ENCODE data around the gene STX12. TPM values are rescaled to one million over a fixed set of nuclear protein-coding genes. Genes with fewer than 3 reads are reported as not detected.
A peak's percentile ranks its signal among the peaks of the same experiment; 100 is the strongest.

The STX12 gene
- total RNA-seq, 1 donor from 2014 or later = 26.8 TPM

DNA sequence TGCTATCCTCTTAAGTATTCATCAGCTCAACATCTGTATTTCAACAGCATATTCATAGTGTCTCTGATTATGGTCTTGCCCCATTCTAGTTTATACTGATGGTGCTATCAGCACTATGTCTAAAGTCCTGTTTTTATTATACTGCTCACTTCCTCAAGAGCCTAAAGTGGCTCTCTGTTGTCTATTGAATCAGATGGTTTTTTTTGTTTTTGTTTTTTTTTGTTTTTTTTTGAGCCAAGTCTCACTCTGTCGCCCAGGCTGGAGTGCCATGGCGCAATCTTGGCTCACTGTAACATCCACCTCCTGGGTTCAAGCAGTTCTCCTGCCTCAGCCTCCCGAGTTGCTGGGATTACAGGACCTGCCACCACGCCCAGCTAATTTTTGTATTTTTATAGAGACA is 6.1 kb downstream of the STX12 start:
- Mint-ChIP-seq H3K4me1 (peaks cover 1% of the 10 kb centered on the region), H3K9me3 (no peaks in the 10 kb centered on the region), H3K4me3 (no peak overlapping the region), H3K27ac (no peak overlapping the region), H3K27me3 (ENCODE audit: low read depth) (no peaks in the 10 kb centered on the region), H3K36me3 (no peaks in the 10 kb centered on the region)
- TF ChIP-seq, protein P1, sequence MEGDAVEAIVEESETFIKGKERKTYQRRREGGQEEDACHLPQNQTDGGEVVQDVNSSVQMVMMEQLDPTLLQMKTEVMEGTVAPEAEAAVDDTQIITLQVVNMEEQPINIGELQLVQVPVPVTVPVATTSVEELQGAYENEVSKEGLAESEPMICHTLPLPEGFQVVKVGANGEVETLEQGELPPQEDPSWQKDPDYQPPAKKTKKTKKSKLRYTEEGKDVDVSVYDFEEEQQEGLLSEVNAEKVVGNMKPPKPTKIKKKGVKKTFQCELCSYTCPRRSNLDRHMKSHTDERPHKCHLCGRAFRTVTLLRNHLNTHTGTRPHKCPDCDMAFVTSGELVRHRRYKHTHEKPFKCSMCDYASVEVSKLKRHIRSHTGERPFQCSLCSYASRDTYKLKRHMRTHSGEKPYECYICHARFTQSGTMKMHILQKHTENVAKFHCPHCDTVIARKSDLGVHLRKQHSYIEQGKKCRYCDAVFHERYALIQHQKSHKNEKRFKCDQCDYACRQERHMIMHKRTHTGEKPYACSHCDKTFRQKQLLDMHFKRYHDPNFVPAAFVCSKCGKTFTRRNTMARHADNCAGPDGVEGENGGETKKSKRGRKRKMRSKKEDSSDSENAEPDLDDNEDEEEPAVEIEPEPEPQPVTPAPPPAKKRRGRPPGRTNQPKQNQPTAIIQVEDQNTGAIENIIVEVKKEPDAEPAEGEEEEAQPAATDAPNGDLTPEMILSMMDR (IDR thresholded peaks at IDR 0.05; ENCODE audit: unreplicated experiment) = no peak
- no peak for DNase-seq (ENCODE audit: low spot score in 2 of 2, unreplicated experiment in 2 of 2)

DNA sequence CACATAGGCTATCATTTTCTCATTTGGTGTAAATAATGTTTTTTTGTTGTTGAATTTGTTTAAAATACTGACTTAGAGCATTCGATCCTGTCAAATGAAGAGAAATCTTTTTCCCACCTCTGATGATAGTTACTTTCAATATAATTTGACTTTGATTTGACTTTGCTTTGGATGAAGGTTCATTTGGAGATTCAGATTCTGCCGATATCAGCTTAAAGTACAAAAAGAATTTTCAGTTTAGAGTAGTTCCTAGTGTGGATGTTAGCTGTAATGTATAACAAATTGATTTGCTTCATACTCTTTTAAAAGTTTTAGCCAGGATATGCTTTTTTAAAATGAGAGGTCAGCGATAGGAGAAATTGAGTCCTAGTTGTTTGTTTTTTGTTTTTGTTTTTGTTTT is 9.9 kb downstream of the STX12 start:
- H3K27ac Mint-ChIP-seq = peak overlapping the region; percentile 17
- H3K4me1 Mint-ChIP-seq = peaks cover 12% of the 10 kb centered on the region
- TF ChIP-seq, protein P1 (IDR thresholded peaks at IDR 0.05; ENCODE audit: unreplicated experiment) = no peak
- H3K9me3 Mint-ChIP-seq = no peaks in the 10 kb centered on the region
- H3K4me3 Mint-ChIP-seq = no peak overlapping the region
- H3K36me3 Mint-ChIP-seq = no peaks in the 10 kb centered on the region
- no peaks in the 10 kb centered on the region for H3K27me3 Mint-ChIP-seq (ENCODE audit: low read depth)
- no peak for DNase-seq (ENCODE audit: low spot score in 2 of 2, unreplicated experiment in 2 of 2)

DNA sequence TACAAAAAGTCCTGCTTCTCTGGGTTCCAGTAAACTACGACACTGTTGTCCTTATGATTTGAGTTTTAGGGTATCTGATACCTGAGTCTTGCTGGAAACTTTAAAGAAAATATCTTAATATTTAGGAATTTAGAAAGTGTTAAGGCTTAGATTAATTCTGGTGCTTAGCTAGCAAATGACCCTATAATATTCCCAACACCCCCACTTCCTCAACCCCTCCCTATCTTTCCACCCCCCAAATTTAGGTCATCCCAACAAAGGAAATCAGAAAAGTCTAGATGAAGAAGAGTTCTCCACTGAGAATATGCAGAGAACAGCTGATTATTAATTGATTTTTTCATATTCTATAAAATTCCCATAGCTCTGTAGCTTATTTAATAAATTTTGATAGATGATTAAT is 11.7 kb downstream of the STX12 start:
- Mint-ChIP-seq H3K27ac (no peak overlapping the region), H3K36me3 (peaks cover under 1% of the 10 kb centered on the region), H3K4me1 (peaks cover 12% of the 10 kb centered on the region), H3K27me3 (ENCODE audit: low read depth) (no peaks in the 10 kb centered on the region), H3K9me3 (no peaks in the 10 kb centered on the region), H3K4me3 (no peak overlapping the region)
- TF ChIP-seq, protein P1 (IDR thresholded peaks at IDR 0.05; ENCODE audit: unreplicated experiment) = no peak
- DNase-seq (ENCODE audit: low spot score in 2 of 2, unreplicated experiment in 2 of 2) = no peak

DNA sequence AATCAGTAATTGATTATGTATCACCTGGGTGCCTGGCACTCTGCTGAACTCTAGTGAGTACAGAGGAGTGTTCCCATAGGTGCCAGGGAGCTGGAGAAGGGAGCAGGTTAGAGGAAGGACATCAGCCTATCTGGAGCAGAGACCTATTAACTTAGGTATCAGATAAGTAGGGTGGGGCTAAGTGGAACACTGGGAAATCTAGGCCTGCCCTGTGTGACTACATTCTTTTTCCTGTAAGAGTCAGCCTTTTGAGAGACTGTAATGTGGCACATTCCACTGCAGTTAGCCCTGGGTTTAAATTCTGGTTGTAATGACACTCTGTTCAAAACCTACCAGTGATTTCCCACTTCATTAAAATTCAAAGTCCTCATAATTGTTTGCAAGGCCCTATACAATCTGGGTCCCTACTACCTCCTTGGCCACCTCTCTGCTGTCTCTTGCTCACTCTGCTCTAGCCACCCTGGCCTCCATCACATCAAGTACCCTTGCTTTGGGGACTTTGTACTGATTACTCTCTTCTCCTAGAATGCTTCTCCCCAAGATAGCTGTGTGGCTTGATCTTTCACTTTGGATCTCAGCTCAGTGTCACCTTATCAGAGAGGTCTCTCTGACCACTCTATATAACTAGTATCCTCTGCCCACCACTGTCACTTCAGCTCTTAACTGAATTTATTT is 12.9 kb downstream of the STX12 start:
- no peak for DNase-seq (ENCODE audit: low spot score in 2 of 2, unreplicated experiment in 2 of 2)
- Mint-ChIP-seq H3K27me3 (ENCODE audit: low read depth) (no peaks in the 10 kb centered on the region), H3K4me1 (peaks cover 12% of the 10 kb centered on the region), H3K27ac (peak overlapping the region; percentile 94), H3K36me3 (peaks cover 9% of the 10 kb centered on the region), H3K9me3 (no peaks in the 10 kb centered on the region), H3K4me3 (no peak overlapping the region)
- TF ChIP-seq, protein P1 (IDR thresholded peaks at IDR 0.05; ENCODE audit: unreplicated experiment) = no peak

DNA sequence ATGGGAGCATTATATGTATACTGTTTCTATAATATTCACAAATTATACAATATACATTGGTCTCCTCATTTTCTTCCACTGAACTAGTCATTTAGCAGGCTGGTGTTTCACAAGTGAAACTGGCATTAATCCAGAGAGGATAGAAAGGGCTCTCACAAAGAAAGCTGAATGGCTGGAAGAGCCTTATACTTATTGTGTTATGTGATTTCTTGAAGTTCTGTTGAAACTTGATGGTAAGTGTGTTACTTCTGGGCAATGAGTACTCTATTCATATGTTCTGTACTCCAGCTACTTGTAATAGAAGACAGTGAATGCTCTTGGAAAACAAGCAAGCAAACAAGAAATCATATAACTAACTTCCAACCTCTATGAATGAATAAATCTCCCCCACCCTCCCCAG is 14.9 kb downstream of the STX12 start:
- TF ChIP-seq, protein P1 (IDR thresholded peaks at IDR 0.05; ENCODE audit: unreplicated experiment) = no peak
- H3K9me3 Mint-ChIP-seq = no peaks in the 10 kb centered on the region
- no peak overlapping the region for H3K4me3 Mint-ChIP-seq
- DNase-seq (ENCODE audit: low spot score in 2 of 2, unreplicated experiment in 2 of 2) = no peak
- H3K27me3 Mint-ChIP-seq (ENCODE audit: low read depth) = no peaks in the 10 kb centered on the region
- peaks cover 9% of the 10 kb centered on the region for H3K36me3 Mint-ChIP-seq
- peaks cover 12% of the 10 kb centered on the region for H3K4me1 Mint-ChIP-seq
- peak overlapping the region; percentile 10 for H3K27ac Mint-ChIP-seq
